ENCODE data around the gene CDX1.

CDX1 gene

DNA sequence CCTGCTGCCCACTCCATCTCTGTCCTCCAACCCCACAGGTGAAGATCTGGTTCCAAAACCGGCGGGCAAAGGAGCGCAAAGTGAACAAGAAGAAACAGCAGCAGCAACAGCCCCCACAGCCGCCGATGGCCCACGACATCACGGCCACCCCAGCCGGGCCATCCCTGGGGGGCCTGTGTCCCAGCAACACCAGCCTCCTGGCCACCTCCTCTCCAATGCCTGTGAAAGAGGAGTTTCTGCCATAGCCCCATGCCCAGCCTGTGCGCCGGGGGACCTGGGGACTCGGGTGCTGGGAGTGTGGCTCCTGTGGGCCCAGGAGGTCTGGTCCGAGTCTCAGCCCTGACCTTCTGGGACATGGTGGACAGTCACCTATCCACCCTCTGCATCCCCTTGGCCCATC lies 16.9 kb downstream of the CDX1 start:
- TF ChIP-seq, protein P1, sequence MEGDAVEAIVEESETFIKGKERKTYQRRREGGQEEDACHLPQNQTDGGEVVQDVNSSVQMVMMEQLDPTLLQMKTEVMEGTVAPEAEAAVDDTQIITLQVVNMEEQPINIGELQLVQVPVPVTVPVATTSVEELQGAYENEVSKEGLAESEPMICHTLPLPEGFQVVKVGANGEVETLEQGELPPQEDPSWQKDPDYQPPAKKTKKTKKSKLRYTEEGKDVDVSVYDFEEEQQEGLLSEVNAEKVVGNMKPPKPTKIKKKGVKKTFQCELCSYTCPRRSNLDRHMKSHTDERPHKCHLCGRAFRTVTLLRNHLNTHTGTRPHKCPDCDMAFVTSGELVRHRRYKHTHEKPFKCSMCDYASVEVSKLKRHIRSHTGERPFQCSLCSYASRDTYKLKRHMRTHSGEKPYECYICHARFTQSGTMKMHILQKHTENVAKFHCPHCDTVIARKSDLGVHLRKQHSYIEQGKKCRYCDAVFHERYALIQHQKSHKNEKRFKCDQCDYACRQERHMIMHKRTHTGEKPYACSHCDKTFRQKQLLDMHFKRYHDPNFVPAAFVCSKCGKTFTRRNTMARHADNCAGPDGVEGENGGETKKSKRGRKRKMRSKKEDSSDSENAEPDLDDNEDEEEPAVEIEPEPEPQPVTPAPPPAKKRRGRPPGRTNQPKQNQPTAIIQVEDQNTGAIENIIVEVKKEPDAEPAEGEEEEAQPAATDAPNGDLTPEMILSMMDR (IDR thresholded peaks at IDR 0.05; ENCODE audit: borderline replicate concordance, control extremely low read depth, extremely low read depth, insufficient read depth, missing control alignments), result no peak
- in situ Hi-C loops (cut with MboI; ENCODE audit: low sequenced_read_pairs, unreplicated experiment), result no loop called here
- no peak for DNase-seq (ENCODE audit: low spot score)

- in situ Hi-C loops (cut with MboI; ENCODE audit: low sequenced_read_pairs, unreplicated experiment), result no loop called here
- no peak for DNase-seq (ENCODE audit: low spot score)
- TF ChIP-seq, protein P1 (IDR thresholded peaks at IDR 0.05; ENCODE audit: borderline replicate concordance, control extremely low read depth, extremely low read depth, insufficient read depth, missing control alignments), result no peak
Measured at GRCh38 chr5:150184006-150184405, 17.4 kb downstream of the CDX1 start.

GRCh38 chr5:150184990-150185912 lies 18.7 kb downstream of the CDX1 start:
- TF ChIP-seq, protein P1 (IDR thresholded peaks at IDR 0.05; ENCODE audit: borderline replicate concordance, control extremely low read depth, extremely low read depth, insufficient read depth, missing control alignments), result no peak
- in situ Hi-C loops (cut with MboI; ENCODE audit: low sequenced_read_pairs, unreplicated experiment), result no loop called here
- no peak for DNase-seq (ENCODE audit: low spot score)

GRCh38 chr5:150186137-150186536 lies 19.6 kb downstream of the CDX1 start:
- no peak for DNase-seq (ENCODE audit: low spot score)
- in situ Hi-C loops (cut with MboI; ENCODE audit: low sequenced_read_pairs, unreplicated experiment), result no loop called here
- TF ChIP-seq, protein P1 (IDR thresholded peaks at IDR 0.05; ENCODE audit: borderline replicate concordance, control extremely low read depth, extremely low read depth, insufficient read depth, missing control alignments), result no peak

- TF ChIP-seq, protein P1 (IDR thresholded peaks at IDR 0.05; ENCODE audit: borderline replicate concordance, control extremely low read depth, extremely low read depth, insufficient read depth, missing control alignments), result no peak
- in situ Hi-C loops (cut with MboI; ENCODE audit: low sequenced_read_pairs, unreplicated experiment), result no loop called here
- no peak for DNase-seq (ENCODE audit: low spot score)
Measured at GRCh38 chr5:150186897-150187296, 20.3 kb downstream of the CDX1 start.

- TF ChIP-seq, protein P1 (IDR thresholded peaks at IDR 0.05; ENCODE audit: borderline replicate concordance, control extremely low read depth, extremely low read depth, insufficient read depth, missing control alignments), result no peak
- in situ Hi-C loops (cut with MboI; ENCODE audit: low sequenced_read_pairs, unreplicated experiment), result no loop called here
Measured at GRCh38 chr5:150188146-150188842, 21.7 kb downstream of the CDX1 start.

More at GRCh38 chr5:150188146-150188842, 21.7 kb downstream of the CDX1 start:
- DNase-seq (ENCODE audit: low spot score), result no peak
